SK-N-DZ (cell line): ENCODE results near the gene DOHH.

Experiments used
- DNase-seq: peaks from one replicate; pipeline ENCODE4 v3.0.0-alpha.2; 2015; ENCODE audit warnings: low spot score
- small RNA-seq, 2 experiments: library from RNA; depleted of rRNA; stranded (forward); fragments of <200 nt; gene quantifications; one replicate each; pipeline ENCODE3, GENCODE V24; 2014

DOHH gene

DNA sequence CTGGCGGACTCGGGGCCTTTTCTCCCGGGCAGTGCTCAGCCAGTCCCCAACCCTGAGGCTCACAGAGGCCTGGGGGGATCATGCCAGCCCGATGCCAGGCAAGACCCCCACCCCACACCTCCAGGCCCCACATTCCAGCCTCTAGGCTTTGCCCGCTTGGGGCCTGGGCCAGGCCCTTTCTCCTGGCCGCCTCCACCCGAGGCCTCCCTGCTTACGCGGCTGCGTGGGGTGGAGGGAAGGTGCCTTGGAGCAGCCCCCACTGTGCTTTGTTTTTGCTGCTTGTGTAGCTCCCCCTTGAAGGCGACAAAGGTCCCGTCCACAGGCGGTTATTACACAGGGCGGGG is 58.5 kb downstream of the DOHH start:
- DNase-seq, result no peak

DNA sequence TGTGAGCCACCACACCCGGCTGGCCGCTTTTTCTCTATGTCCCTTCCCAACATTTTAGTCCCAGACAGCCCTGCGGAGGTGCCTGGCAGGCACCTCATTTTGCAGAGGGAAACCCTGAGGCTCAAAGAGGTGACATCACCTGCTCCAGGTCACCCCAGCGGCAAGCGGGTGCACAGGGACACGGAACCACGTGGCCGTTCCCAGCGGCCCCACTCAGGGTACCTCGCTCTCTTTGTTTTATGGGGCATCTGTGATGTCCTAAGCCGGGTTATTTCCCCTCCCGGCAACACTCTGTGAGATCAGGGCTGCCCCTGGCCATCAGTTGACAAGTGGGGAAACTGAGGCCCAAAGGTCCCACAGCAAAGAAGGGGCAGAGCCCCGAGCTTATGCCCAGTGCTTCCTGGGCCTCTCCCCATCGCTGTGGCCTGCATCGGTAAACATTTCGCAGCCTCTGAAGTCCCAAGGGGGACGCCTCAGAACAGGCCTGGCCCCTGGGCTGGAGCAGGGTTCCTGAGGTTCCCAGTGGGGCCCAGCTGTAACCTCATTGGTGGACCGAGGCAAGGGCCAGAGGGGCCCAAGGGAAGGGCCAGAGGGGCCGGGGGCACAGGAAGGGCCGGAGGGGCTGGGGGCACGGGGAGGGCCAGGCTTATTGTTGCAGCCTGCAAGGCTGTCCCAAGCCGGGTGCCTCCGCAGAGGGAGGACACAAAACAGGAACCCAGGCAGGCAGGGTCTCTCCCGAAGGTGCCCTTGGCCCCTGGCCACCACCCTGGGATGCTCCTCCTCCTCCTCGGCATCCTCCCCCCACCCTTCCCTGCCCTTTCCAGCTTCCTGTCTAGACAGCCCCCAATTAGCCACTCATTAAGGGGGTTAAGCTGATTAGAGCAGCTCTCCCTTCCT is 59.1 kb downstream of the DOHH start:
- peak; percentile 84 for DNase-seq

Small RNAs within 50 kb of the gene (small RNA-seq; reads per million reads assigned to genes)
- 0 reads per million in 2 experiments for gene RF00212
